Dendritic cell treated with granulocyte-macrophage colony-stimulating factor and Interleukin-4, amounts not matched to agents 40 ng/mL and 50 ng/mL, for 4 days (primary cell): ENCODE results near the gene LSM14B.

ENCODE experiments used
- H3K27ac Mint-ChIP-seq: one replicate; pipeline ENCODE4 v1.8.0; 2022; ENCODE audit warnings: mild to moderate bottlenecking, mixed read lengths
- H3K27me3 Mint-ChIP-seq: one replicate; pipeline ENCODE4 v1.8.0; 2022; ENCODE audit warnings: mild to moderate bottlenecking, mixed read lengths
- H3K36me3 Mint-ChIP-seq: one replicate; pipeline ENCODE4 v1.8.0; 2022; ENCODE audit warnings: low read depth, mixed read lengths
- H3K4me1 Mint-ChIP-seq: one replicate; pipeline ENCODE4 v1.8.0; 2022; ENCODE audit warnings: low read depth, mixed read lengths
- H3K4me3 Mint-ChIP-seq: one replicate; pipeline ENCODE4 v1.8.0; 2022; ENCODE audit warnings: mild to moderate bottlenecking, moderate library complexity, mixed read lengths
- H3K9me3 Mint-ChIP-seq: one replicate; pipeline ENCODE4 v1.8.0; 2022; ENCODE audit warnings: mixed read lengths
- intact Hi-C: fragments of 100-400 bp; cut with micrococcal nuclease; formaldehyde crosslinking; loops from one replicate; pipeline ENCODE4 v1.15.0; 2022

Gene LSM14B

DNA sequence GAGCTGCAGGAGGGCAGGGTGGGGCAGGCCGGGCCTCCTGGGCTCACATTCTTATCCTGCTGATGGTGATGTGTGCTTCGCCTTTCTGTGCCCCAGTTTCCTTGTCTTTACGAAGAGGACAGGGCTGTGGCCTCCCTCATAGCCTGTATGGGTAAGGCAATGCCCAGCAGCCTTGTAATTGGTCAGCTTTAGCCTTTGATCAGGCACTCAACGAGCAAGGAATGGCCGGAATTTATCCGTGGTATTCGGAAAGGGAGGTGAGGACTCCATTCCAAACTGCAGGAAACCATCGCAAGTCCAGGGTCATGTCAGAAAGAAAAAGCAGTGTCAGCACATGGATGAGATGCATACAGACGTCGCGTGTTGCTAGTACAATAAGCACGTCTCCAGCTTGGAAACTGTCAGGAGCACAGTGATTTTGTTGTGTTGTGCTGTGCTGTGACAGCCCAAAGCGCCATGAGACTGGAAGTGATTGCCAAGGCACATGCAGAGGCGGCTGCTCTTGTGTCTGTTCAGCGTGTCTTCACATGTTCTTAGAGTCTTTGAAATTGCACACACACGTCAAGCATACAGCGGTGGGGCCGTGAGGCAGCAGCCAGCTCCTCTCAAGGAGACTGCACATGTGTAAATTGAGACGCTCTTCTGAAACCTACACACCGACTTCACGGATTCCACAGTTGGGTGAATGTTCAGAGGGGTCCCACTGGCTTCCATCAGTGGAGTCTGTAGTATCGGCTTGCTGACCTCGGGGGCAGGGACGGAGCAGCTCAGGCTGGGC, 27.4 kb downstream of the LSM14B start:
- H3K27ac Mint-ChIP-seq = no peak overlapping the region
- intact Hi-C loops = no loop called here
- peaks cover 56% of the 10 kb centered on the region for H3K36me3 Mint-ChIP-seq
- peaks cover 40% of the 10 kb centered on the region for H3K4me1 Mint-ChIP-seq
- no peak overlapping the region for H3K4me3 Mint-ChIP-seq
- no peaks in the 10 kb centered on the region for H3K27me3 Mint-ChIP-seq
- H3K9me3 Mint-ChIP-seq = peaks cover 26% of the 10 kb centered on the region

DNA sequence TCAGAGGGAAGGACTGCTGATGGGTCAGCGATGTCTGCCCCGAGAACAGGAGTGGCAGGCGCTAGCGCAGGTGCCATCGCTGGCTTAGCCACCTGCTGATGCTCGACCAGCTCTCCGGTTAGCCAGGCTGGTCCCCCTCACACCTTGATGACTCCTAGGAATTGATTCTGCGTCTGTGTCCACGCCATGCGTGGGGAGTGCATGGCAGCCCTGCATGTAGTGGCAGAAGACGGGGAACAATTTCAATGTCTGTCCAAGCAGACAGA, 28.0 kb downstream of the LSM14B start:
- Mint-ChIP-seq H3K4me1 (peaks cover 35% of the 10 kb centered on the region), H3K27me3 (no peaks in the 10 kb centered on the region), H3K36me3 (peaks cover 59% of the 10 kb centered on the region), H3K9me3 (peaks cover 26% of the 10 kb centered on the region), H3K4me3 (no peak overlapping the region), H3K27ac (no peak overlapping the region)
- intact Hi-C loops = no loop called here

DNA sequence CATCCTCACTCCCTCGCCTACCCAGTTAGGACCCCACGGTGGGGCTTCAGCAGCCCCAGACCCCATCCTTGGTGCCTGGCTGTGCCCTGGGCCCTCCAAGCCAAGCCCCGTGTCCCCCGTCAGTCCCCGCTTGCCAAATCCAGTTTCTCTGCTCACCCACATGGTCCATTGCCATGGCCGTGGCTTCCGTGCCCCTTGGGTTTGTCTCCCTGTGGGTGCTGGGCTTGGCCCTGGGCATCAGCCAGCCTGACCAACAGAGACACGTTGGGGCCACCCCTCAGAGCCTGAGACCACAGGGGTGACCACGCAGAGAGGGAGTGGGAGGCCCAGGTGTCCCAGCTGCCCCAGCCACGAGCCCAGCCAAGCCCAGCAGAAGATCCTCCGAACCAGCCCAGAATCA, 28.9 kb downstream of the LSM14B start:
- peaks cover 26% of the 10 kb centered on the region for H3K9me3 Mint-ChIP-seq
- H3K27ac Mint-ChIP-seq = no peak overlapping the region
- peaks cover 35% of the 10 kb centered on the region for H3K4me1 Mint-ChIP-seq
- intact Hi-C loops = no loop called here
- no peak overlapping the region for H3K4me3 Mint-ChIP-seq
- peaks cover 62% of the 10 kb centered on the region for H3K36me3 Mint-ChIP-seq
- H3K27me3 Mint-ChIP-seq = no peaks in the 10 kb centered on the region

DNA sequence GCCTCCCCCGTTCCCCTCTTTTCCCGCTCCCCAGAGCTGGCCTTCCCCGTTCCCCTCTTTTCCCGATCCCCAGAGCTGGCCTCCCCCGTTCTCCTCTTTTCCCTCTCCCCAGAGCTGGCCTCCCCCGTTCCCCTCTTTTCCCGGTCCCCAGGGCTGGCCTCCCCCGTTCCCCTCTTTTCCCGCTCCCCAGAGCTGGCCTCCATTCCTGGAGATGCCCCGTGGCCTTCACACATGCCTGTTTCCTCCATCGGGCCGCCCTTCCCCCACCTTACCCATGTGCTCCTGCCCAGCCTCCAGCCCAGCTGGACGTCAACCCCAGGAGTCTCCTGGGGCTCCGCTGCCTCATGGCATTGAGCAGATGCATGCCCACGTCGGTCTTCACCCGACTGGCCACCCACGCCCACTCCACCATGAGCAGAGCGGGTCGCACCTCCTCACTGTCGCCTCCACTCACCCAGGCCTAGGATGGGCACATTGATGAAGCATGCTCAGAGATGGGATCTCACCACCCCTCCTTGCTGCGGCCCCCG, 29.6 kb downstream of the LSM14B start:
- Mint-ChIP-seq H3K36me3 (peaks cover 64% of the 10 kb centered on the region), H3K4me1 (peaks cover 33% of the 10 kb centered on the region), H3K4me3 (no peak overlapping the region), H3K27ac (no peak overlapping the region), H3K9me3 (peaks cover 26% of the 10 kb centered on the region), H3K27me3 (no peaks in the 10 kb centered on the region)
- intact Hi-C loops = no loop called here

DNA sequence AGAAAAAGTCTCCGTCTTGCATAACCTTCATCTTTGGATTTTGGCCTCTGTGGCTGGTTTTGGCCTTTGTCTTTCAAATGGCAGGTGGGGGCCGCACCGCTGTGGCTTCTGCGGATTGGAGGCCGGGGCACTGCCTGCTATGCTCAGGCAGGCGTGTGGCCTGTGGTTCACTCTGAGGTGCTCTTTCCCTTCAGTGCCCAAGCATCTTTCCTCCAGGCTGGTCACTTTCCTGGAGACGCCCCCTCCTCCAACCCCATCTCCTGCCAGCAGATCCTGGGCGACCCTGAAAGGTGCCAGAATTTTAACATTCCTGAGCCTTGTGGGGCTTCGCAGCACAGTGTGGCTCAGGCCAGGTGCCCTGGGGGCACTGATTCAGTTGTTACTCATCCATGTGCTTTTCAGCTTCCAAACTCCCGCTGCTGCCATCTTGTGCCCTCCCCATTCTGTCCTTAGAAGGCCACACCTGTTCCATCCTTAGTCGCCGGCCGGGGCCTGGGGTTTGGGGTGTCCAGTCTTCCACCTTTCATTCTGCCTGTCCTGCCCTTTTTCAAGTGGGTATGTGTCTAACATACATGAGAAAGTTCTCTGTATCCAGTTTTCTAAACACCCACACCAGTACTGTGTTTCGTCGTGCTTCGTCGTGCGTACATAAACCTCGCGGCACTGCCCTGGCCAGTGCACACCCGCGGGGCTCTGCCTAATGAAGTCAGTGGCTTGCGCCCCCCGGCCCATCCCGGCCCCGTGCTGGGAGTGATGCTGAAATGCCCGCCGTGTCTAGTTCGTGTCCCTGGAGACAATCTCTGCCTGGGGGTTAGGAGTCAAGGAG, 33.4 kb downstream of the LSM14B start:
- Mint-ChIP-seq H3K4me3 (no peak overlapping the region), H3K27me3 (no peaks in the 10 kb centered on the region), H3K27ac (peak overlapping the region; percentile 36), H3K4me1 (peaks cover 32% of the 10 kb centered on the region), H3K36me3 (peaks cover 80% of the 10 kb centered on the region), H3K9me3 (peaks cover 26% of the 10 kb centered on the region)
- intact Hi-C loops = no loop called here

DNA sequence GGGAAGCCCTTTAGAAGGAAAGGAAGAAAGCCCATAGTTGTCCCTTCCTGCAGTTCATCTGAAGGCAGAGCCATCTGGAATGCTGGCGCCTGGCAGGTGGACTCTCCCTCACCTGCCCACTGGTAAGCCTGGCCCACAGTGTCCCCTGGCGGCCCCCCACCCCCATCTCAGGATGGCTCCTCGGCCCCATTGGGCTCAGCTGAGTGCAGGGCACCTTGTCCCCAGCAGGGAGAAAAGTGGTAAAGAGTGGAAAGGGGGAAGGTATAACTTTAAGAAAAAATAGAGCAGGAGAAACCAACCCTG, 33.9 kb downstream of the LSM14B start:
- Mint-ChIP-seq H3K36me3 (peaks cover 81% of the 10 kb centered on the region), H3K27me3 (no peaks in the 10 kb centered on the region), H3K9me3 (peaks cover 26% of the 10 kb centered on the region), H3K4me1 (peaks cover 32% of the 10 kb centered on the region), H3K4me3 (no peak overlapping the region), H3K27ac (peak overlapping the region; percentile 36)
- intact Hi-C loops = no loop called here

DNA sequence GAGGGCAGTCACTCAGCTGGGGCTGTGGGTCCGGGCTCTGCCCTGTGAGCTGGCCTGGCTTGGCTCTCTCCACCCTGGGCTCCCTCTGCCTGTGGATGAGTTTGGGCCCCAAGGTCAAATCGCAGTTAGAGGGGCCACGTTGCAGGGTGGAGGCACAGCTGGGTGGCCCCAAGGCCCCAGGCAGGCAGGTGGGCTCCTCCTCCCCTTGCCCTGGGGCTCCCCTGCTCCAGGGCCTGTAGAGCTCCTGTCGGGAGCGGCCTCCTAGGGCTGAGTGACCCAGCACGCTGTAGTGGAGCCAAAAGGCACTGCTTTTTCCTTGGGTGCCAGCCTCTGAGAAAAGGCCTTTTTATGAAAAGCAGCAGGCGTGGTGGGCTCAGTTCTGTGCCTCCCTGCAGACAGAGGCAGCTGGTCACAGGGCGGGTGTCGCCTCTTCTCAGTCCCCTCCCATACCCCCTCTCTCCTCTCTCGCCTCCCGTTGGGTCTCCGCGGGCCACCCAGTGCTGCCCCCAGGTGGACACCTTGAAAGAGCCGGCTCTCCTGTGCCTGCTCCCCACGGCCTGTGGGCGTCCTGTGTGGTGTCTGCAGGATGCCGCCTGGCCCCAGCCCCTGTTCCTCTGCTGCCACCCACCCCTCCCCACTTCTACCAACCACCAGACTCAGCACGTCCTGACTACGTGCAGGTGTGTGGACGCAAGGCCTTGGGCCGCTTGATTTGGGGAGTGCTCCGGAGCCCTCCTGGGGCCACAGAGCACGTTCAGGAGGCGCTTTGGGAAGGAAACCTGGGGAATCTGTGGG, 34.5 kb downstream of the LSM14B start:
- Mint-ChIP-seq H3K9me3 (peaks cover 22% of the 10 kb centered on the region), H3K27me3 (no peaks in the 10 kb centered on the region), H3K4me1 (peaks cover 31% of the 10 kb centered on the region), H3K27ac (peak overlapping the region; percentile 36), H3K36me3 (peaks cover 81% of the 10 kb centered on the region), H3K4me3 (no peak overlapping the region)
- intact Hi-C loops = loop anchor here (1.0 kb wide), 1 partner anchor 145 kb away; no protein-coding TSS in a partner anchor

DNA sequence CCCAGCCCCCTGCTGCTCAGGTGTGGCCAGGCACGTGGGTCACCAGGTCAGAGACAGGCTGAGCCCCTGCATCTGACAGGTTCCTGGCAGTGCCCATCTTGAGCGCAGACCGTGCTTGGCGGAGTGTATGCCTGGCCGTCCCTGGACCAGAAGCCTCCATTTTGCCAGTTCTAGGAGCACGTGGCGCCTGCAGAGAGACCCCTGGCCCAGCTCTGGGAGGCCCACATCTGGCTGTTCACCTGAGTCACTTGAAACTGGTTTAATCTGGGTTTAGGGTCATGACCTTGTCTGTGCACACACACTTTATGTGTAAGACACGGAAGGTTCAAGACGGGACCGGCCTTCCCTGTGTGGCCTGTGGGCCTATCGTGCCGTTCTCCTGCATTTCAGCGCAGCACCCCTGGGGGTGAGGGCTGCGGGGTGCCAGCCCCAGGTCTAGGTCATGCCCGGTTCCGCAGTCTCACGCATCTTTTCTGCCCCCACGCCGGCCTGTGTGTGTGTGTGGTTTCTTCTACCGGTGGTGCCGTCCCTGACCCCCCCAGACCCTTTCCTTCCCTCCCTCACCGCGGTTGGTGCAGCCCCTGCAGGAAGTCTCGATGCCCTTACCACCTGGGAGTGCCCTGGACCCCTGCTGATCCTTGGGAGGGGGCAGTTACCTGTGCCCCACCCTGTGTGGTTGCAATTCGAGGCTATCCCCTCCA, 35.3 kb downstream of the LSM14B start:
- Mint-ChIP-seq H3K9me3 (peaks cover 14% of the 10 kb centered on the region), H3K4me1 (peaks cover 27% of the 10 kb centered on the region), H3K27ac (no peak overlapping the region), H3K4me3 (no peak overlapping the region), H3K27me3 (no peaks in the 10 kb centered on the region), H3K36me3 (peaks cover 81% of the 10 kb centered on the region)
- intact Hi-C loops = loop anchor here (1.0 kb wide), 1 partner anchor 146 kb away; no protein-coding TSS in a partner anchor

DNA sequence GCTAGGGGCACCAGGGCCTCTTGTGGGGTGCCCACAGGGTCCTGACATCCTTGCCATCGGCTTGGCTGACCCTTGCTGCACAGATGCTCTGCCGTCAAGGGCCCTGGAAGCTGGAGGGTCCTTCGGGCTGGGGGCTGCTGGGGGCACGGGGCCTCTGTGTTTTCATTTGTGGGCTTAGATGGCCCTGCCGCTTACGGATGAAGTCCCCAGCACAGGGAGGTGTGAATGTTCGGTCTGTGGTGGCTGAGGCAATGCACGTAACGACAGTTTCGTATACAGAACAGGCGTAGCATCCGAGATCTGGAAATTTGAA, 35.8 kb downstream of the LSM14B start:
- no peaks in the 10 kb centered on the region for H3K27me3 Mint-ChIP-seq
- intact Hi-C loops = no loop called here
- H3K4me1 Mint-ChIP-seq = peaks cover 27% of the 10 kb centered on the region
- no peak overlapping the region for H3K27ac Mint-ChIP-seq
- H3K4me3 Mint-ChIP-seq = no peak overlapping the region
- H3K36me3 Mint-ChIP-seq = peaks cover 81% of the 10 kb centered on the region
- H3K9me3 Mint-ChIP-seq = peaks cover 9% of the 10 kb centered on the region

DNA sequence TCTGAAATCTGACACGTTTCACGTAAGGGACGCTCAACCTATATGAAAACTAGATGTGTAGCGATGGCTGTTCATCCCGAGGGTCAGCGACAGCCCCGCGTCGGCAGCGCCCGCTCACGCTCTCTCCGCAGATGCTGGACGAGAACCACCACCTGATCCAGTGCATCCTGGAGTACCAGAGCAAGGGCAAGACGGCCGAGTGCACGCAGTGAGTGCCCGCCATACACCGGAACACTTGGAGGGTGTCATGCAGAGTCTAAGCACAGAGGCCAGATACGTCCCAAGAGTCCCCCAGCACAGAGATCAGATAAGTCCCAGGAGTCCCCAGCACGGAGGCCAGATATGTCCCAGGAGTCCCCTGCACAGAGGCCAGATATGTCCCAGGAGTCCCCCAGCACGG, 36.3 kb downstream of the LSM14B start:
- Mint-ChIP-seq H3K36me3 (peaks cover 81% of the 10 kb centered on the region), H3K4me3 (no peak overlapping the region), H3K27ac (no peak overlapping the region), H3K27me3 (no peaks in the 10 kb centered on the region), H3K9me3 (peaks cover 4% of the 10 kb centered on the region), H3K4me1 (peaks cover 25% of the 10 kb centered on the region)
- intact Hi-C loops = no loop called here

DNA sequence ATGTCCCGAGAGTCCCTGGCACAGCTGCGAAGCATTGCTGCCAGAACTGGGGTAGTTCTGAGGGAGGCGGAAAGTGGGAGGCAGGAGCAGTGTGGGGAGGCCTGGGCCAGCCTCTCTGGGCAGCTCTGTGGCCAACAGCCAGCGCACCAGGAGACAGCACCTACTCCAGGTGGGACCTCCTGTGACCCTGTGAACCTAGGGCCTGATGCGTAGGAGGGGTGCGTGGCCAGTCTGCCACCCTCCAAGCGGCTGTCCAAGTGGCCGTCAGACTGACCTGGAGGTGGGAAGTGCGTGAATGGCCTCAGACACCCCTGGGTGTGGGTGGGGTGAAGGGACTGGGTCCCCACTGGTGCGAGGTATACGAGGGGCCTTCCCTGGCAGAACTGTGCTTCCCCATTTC, 36.8 kb downstream of the LSM14B start:
- H3K4me1 Mint-ChIP-seq = peaks cover 20% of the 10 kb centered on the region
- peaks cover 81% of the 10 kb centered on the region for H3K36me3 Mint-ChIP-seq
- H3K27ac Mint-ChIP-seq = no peak overlapping the region
- no peak overlapping the region for H3K4me3 Mint-ChIP-seq
- no peaks in the 10 kb centered on the region for H3K9me3 Mint-ChIP-seq
- no peaks in the 10 kb centered on the region for H3K27me3 Mint-ChIP-seq
- intact Hi-C loops = no loop called here

DNA sequence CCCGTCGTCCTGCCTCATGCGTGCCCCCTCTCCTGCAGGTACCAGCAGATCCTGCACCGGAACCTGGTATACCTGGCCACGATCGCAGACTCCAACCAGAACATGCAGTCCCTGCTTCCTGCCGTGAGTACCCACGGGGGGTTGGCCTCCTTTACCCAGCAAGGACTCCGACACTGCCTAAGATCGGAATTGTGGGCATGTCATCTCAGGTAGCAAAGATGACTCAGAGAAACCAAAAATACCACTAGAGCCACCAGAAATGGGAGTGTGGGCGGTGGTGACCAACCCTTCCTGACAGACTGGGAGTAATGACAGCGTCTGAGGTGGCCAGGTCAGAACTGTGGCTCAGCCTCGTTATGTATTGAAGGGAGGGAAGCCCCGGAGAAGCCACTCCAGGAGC, 37.6 kb downstream of the LSM14B start:
- Mint-ChIP-seq H3K4me1 (peaks cover 20% of the 10 kb centered on the region), H3K9me3 (no peaks in the 10 kb centered on the region), H3K27me3 (no peaks in the 10 kb centered on the region), H3K4me3 (no peak overlapping the region), H3K36me3 (peaks cover 81% of the 10 kb centered on the region), H3K27ac (no peak overlapping the region)
- intact Hi-C loops = no loop called here

DNA sequence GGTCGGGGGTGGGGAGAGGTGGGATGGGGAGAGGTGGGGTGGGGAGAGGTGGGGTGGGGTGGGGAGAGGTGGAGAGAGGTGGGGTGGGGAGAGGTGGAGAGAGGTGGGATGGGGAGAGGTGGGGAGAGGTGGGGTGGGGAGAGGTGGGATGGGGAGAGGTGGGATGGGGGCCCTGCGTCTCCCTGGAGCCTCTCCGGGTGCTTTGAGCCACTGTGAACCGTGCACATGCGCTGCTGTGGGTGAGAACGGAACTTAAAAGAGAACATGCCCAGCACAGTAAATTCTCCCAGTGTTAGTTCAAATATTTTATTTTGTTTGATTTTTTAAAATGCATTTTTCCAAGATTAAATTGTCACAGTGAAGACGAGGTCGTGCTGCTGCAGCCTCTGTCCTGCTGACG, 38.0 kb downstream of the LSM14B start:
- Mint-ChIP-seq H3K4me1 (peaks cover 20% of the 10 kb centered on the region), H3K9me3 (no peaks in the 10 kb centered on the region), H3K27me3 (no peaks in the 10 kb centered on the region), H3K36me3 (peaks cover 81% of the 10 kb centered on the region), H3K4me3 (no peak overlapping the region), H3K27ac (no peak overlapping the region)
- intact Hi-C loops = no loop called here
